Measurements from ENCODE around the gene RAPGEF4.
"Not testable (repeated sequence)": the region's sequence is repeated elsewhere in the genome, so short reads cannot be mapped to it uniquely, and the experiment has no call there.

RAPGEF4 gene

DNA sequence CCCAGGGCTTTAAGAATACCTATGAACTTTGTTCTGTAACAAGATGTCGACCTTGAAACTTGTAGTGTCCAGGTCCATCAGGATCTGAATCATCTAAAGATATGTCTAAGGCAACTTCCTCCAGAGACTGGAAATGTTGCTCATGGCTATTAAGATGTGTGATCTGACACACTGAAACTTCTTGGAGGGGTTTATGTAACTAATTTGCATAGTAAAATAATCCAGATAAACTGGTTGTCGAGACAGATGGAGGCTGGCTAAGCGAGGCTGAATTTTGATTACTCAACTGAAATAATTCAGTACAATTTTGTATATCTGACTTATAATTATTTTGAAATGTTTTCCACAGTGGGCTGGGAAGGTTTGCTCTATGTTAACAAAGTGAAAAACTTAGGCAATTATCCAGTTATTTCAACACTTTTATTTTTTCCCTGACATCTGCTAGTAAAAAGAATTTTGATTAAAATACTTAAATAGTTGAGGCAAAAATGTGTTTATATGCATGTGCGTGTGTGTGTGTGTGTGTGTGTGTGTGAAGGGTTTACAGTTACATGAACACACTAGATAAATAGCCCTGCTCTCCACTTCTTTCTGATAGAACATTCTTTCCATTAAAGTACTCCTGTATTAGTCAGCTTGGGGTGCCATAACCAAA is 328.6 kb downstream of the RAPGEF4 start:
- no peak for DNase-seq (ENCODE audit: low spot score)

GRCh38 chr2:173066887-173067676 is 331.4 kb downstream of the RAPGEF4 start:
- no peak for DNase-seq (ENCODE audit: low spot score)

- no peak for DNase-seq (ENCODE audit: low spot score)
Measured at GRCh38 chr2:173075056-173075780, 339.6 kb downstream of the RAPGEF4 start.

- DNase-seq (ENCODE audit: low spot score): peak; percentile 20
Measured at GRCh38 chr2:173075781-173076580, 340.3 kb downstream of the RAPGEF4 start, which contains the start of gene MAP3K20. TSS of gene MAP3K20 (plus strand) at chr2:173075846. CDS start at chr2:173091032, 15,186 bp downstream.

DNA sequence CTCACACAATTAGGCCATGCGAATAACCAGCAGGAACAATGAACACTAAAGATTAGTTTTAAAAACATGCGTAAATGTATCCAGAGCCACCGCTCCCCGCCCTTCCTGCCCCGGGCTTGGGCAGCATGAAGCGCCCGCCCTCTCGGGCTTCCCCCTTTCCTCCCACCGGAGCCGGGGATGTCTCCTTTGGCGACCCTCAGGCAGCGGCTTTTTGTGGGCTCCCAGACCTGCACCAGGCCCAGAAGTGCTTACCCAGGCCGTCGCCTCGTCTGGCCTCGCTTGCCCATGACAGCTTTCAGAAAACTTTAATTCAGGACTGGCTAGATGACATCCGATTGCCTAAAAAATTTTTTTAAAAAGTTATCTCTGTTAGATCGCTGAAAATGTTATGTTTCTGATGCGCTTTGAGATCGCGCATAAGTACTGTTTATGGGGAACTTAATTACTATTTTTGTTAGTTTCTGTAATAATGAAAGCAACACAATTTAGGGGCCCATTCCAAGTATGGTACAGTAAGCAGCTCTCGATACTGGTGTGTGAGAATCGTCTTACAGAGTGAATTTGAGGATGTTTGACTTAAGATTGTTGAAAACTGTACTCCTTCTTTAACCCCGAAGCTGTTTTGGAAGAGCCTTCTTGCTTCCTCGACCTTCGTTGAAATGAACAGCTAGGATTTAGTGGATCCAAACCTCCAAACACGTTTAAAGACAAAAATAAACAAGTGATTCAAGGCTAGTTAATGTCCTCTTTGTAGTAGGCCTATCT is 341.1 kb downstream of the RAPGEF4 start:
- DNase-seq (ENCODE audit: low spot score): no peak

- no peak for DNase-seq (ENCODE audit: low spot score)
Measured at GRCh38 chr2:173077506-173078177, 342.0 kb downstream of the RAPGEF4 start.

DNA sequence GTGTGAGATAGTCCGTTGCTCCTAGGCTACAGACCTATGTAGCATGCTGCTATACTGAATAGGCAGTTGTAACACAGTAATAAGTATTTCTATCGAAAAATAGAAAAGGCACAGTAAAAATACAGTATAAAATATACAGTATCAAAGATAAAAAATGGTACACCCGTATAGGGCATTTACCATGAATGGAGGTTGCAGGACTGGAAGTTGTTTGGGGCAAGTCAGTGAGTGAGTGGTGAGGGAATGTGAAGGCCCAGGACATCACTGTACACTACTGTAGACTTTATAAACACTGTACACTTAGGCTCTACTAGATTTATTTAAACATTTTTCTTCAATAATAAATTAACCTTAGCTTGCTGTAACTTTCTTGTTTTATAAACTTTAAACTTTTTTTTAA is 343.5 kb downstream of the RAPGEF4 start:
- no peak for DNase-seq (ENCODE audit: low spot score)

GRCh38 chr2:173079973-173080860 is 344.6 kb downstream of the RAPGEF4 start:
- no peak for DNase-seq (ENCODE audit: low spot score)

GRCh38 chr2:173086518-173087213 is 351.0 kb downstream of the RAPGEF4 start:
- no peak for DNase-seq (ENCODE audit: low spot score)

GRCh38 chr2:173087214-173087581 is 351.6 kb downstream of the RAPGEF4 start:
- DNase-seq (ENCODE audit: low spot score): no peak

DNA sequence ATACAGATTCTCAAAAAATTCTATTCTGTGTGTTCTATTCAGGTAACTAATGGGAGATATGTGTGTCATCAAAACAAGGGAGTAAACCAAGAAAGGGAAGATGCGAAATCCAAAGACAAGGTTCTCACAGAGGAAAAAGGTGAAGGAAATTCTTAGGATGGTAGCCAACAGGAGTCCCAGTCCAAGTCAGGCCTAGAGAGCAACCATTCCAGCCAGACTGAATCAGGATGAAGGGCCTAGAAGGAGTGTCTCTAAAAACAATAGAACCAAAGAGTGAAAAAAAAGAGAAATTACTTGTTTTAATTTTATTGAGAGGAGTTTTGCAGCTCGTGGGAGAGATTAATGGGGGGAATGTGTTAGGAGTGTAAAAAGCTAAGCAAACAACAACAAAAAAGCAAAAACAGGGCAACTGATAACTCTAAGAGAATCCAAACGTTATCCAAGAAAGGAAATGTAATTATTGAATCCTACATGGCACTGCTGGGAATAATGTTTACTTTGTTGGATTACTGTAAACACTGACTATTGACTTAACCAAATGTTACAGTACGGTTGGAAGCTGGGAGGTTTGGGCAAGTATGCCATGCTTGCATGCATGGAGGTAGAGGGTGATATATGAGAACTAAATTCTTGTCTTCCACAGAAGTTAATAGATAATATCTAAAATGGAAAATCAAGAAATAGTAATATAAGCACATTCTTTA is 352.3 kb downstream of the RAPGEF4 start:
- DNase-seq (ENCODE audit: low spot score): no peak

GRCh38 chr2:173090276-173090877 is 354.7 kb downstream of the RAPGEF4 start:
- DNase-seq (ENCODE audit: low spot score): no peak

DNA sequence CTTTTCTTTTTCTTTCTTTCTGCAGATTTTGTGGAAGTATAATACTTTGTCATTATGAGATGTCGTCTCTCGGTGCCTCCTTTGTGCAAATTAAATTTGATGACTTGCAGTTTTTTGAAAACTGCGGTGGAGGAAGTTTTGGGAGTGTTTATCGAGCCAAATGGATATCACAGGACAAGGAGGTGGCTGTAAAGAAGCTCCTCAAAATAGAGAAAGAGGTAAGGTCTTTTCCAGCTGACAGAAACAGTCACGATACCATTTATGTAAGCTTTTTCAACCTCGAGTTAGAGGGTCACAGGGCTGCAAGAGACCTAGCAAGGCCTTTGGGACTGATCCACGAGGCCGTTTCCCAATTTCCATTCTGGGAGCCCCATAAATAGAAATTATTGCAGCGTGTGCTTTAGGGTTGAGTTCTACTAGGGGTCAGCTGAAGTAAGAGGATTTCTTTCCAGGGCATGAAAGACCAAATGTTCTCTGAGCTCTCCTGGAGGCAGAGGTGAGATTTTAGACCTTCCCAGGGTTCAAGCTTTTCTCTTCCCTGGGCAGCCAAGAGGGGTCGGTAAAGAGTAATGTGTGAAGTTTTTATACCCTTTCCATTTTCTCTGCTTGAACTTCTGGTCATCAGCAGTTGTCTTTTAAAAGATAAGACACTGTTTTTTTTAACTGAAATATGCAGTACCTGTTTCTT is 355.5 kb downstream of the RAPGEF4 start:
- no peak for DNase-seq (ENCODE audit: low spot score)

GRCh38 chr2:173091910-173092309 is 356.3 kb downstream of the RAPGEF4 start:
- DNase-seq (ENCODE audit: low spot score): no peak

GRCh38 chr2:173092844-173093402 is 357.3 kb downstream of the RAPGEF4 start:
- DNase-seq (ENCODE audit: low spot score): no peak

DNA sequence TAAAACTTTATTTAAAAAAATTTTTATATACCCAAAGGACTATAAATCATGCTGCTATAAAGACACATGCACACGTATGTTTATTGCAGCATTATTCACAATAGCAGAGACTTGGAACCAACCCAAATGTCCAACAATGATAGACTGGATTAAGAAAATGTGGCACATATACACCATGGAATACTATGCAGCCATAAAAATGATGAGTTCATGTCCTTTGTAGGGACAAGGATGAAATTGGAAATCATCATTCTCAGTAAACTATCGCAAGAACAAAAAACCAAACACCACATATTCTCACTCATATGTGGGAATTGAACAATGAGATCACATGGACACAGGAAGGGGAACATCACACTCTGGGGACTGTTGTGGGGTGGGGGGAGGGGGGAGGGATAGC is 358.0 kb downstream of the RAPGEF4 start:
- not testable (repeated sequence) for DNase-seq (ENCODE audit: low spot score)

DNA sequence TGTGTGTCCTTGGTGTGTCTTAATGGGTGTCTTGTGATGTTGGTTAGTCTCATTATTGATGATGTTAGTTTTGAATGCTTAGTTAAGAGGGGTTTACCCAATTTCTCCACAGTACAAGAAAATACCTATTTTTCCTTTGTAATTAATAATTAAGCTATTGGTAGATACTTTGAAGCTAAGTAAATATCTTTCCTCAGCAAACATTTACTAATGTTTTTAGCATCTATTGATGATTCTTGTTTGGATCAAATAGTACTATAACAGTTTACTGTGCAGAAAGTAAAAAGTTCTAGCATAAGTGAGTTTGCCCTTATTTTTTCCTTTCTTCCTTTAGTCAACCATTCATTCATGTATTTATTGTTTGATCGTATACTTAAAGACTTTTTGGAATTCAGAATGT is 359.1 kb downstream of the RAPGEF4 start:
- DNase-seq (ENCODE audit: low spot score): no peak
